SU-DHL-6 (cell line): Measurements from ENCODE around the gene PYGB.

Source experiments
- H2AFZ ChIP-seq: fragments of 200-600 bp; sonication (generic); 2 replicates; pipeline ENCODE4 v1.6.1; 2014; ENCODE audit warnings: low read depth, mild to moderate bottlenecking, moderate library complexity, mixed read lengths, antibody characterized with exemption, low read length; ENCODE audit not compliant: severe bottlenecking
- H3F3A ChIP-seq: fragments of 200-600 bp; shearing (Covaris generic); 2 replicates; pipeline ENCODE4 v1.6.0; 2016; ENCODE audit warnings: antibody characterized with exemption, mild to moderate bottlenecking; ENCODE audit not compliant: insufficient read depth
- H3K27ac ChIP-seq: fragments of 200-600 bp; sonication (generic); 2 replicates; pipeline ENCODE4 v1.5.1; 2016; ENCODE audit warnings: low read depth, mild to moderate bottlenecking, low read length, moderate library complexity, mixed read lengths
- H3K27me3 ChIP-seq: fragments of 200-600 bp; sonication (generic), shearing (Covaris generic); 2 replicates; pipeline ENCODE4 v1.6.0; 2014; ENCODE audit warnings: mild to moderate bottlenecking, low read length
- H3K36me3 ChIP-seq: fragments of 200-600 bp; sonication (generic); 2 replicates; pipeline ENCODE4 v1.6.1; 2014; ENCODE audit warnings: mild to moderate bottlenecking, low read length, mixed read lengths
- H3K4me2 ChIP-seq: fragments of 300-600, 200-600 bp; shearing (Covaris generic), sonication (generic); 2 replicates; pipeline ENCODE4 v1.6.0; 2014; ENCODE audit warnings: low read length, low read depth, mild to moderate bottlenecking; ENCODE audit not compliant: poor library complexity, severe bottlenecking
- H3K4me3 ChIP-seq: fragments of 200-600 bp; sonication (generic); 2 replicates; pipeline ENCODE4 v1.5.1; 2014; ENCODE audit warnings: antibody characterized with exemption, low read length, mild to moderate bottlenecking, mixed read lengths; ENCODE audit not compliant: insufficient read depth, poor library complexity, severe bottlenecking
- H3K79me2 ChIP-seq: fragments of 200-600 bp; sonication (generic); 2 replicates; pipeline ENCODE4 v1.6.1; 2014; ENCODE audit warnings: mild to moderate bottlenecking, low read length, moderate library complexity; ENCODE audit not compliant: insufficient read depth
- H3K9ac ChIP-seq: fragments of 200-600 bp; sonication (generic); 2 replicates; pipeline ENCODE4 v1.7.0; 2014; ENCODE audit warnings: mild to moderate bottlenecking, low read length
- H3K9me2 ChIP-seq: fragments of 200-600 bp; sonication (generic); replicated peaks from 2 replicates; pipeline ENCODE4 v1.6.1; 2014; ENCODE audit warnings: low read length; ENCODE audit not compliant: insufficient read depth
- H3K9me3 ChIP-seq: fragments of 200-600 bp; sonication (generic); 2 replicates; pipeline ENCODE4 v1.6.1; 2014; ENCODE audit warnings: low read length, mixed read lengths; ENCODE audit not compliant: insufficient read depth
- H4K20me1 ChIP-seq: fragments of 200-600 bp; sonication (generic); 2 replicates; pipeline ENCODE4 v1.6.1; 2014; ENCODE audit warnings: low read depth, mild to moderate bottlenecking, antibody characterized with exemption, low read length, moderate library complexity, mixed read lengths
- EZH2phosphoT487 ChIP-seq: fragments of 200-600 bp; sonication (generic), shearing (Covaris generic); conservative IDR thresholded peaks from 2 replicates; pipeline ENCODE4 v1.6.1; 2018; ENCODE audit warnings: mild to moderate bottlenecking, antibody characterized with exemption, low read length, moderate library complexity, mixed read lengths
- TF ChIP-seq, protein P1 (sequence below): fragments of 200-600 bp; sonication (generic); IDR thresholded peaks from one replicate; pipeline ENCODE4 v1.5.1; 2017; ENCODE audit warnings: antibody characterized with exemption, mild to moderate bottlenecking, low read length, moderate library complexity; ENCODE audit not compliant: insufficient read depth, poor library complexity, severe bottlenecking

PYGB gene

DNA sequence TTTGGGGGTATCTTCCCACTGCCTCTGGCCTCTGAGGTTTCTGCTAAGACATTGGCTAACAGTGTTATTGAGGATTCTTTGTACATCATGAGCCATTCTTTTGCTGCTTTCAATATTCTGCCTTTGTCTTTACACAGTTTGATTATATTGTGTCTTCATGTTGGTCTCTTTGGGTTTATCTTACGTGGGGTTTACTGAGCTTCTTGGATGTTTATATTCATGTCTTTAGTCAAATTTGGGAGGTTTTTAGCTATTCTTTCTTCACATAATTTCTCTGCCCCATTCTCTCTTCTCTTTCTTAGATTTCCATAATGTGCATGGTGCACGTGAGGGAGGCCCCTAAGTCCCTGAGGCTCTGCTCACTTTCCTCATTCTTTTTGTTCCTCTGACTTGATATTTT is 44.8 kb upstream of the PYGB start:
- Histone ChIP-seq H3K4me2 (no peak overlapping the region), H4K20me1 (no peaks in the 10 kb centered on the region), H3K36me3 (no peaks in the 10 kb centered on the region), H3K9me2 (no peaks in the 10 kb centered on the region), H3F3A (no peaks in the 10 kb centered on the region), H3K9ac (no peak overlapping the region), H3K9me3 (no peaks in the 10 kb centered on the region), H3K4me3 (no peak overlapping the region), H2AFZ (no peak overlapping the region), H3K27me3 (no peaks in the 10 kb centered on the region), H3K79me2 (no peaks in the 10 kb centered on the region), H3K27ac (no peak overlapping the region)
- TF ChIP-seq, protein P1, sequence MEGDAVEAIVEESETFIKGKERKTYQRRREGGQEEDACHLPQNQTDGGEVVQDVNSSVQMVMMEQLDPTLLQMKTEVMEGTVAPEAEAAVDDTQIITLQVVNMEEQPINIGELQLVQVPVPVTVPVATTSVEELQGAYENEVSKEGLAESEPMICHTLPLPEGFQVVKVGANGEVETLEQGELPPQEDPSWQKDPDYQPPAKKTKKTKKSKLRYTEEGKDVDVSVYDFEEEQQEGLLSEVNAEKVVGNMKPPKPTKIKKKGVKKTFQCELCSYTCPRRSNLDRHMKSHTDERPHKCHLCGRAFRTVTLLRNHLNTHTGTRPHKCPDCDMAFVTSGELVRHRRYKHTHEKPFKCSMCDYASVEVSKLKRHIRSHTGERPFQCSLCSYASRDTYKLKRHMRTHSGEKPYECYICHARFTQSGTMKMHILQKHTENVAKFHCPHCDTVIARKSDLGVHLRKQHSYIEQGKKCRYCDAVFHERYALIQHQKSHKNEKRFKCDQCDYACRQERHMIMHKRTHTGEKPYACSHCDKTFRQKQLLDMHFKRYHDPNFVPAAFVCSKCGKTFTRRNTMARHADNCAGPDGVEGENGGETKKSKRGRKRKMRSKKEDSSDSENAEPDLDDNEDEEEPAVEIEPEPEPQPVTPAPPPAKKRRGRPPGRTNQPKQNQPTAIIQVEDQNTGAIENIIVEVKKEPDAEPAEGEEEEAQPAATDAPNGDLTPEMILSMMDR = no peak
- no peak for TF ChIP-seq EZH2phosphoT487

DNA sequence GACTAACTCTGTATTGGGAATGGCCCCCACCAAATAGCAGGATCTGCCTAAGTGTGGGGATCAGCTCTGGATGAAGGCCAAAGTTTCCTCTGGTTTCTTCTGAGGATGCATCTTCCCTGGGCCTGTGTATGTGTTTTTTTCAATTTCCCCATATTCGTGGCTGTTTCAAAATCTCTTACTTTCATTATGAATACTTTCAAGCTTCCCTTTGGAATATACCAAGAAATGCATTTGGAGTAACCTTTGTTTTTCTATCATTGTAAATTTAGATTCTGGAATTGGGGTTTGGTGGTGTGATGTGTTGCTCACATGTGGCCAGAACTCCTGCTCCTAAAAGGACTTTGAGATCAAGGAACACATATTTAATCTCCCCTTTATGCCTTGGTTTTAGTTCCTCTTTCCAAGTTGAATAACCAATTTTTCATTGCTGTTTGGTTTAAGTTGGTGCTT is 44.0 kb upstream of the PYGB start:
- no peaks in the 10 kb centered on the region for H3K79me2 ChIP-seq
- H3K27ac ChIP-seq = no peak overlapping the region
- H4K20me1 ChIP-seq = no peaks in the 10 kb centered on the region
- H2AFZ ChIP-seq = no peak overlapping the region
- no peak overlapping the region for H3K4me3 ChIP-seq
- H3K4me2 ChIP-seq = no peak overlapping the region
- TF ChIP-seq EZH2phosphoT487 = no peak
- TF ChIP-seq, protein P1 = no peak
- no peaks in the 10 kb centered on the region for H3K9me3 ChIP-seq
- no peaks in the 10 kb centered on the region for H3F3A ChIP-seq
- H3K9ac ChIP-seq = no peak overlapping the region
- no peaks in the 10 kb centered on the region for H3K36me3 ChIP-seq
- no peaks in the 10 kb centered on the region for H3K27me3 ChIP-seq
- no peaks in the 10 kb centered on the region for H3K9me2 ChIP-seq

DNA sequence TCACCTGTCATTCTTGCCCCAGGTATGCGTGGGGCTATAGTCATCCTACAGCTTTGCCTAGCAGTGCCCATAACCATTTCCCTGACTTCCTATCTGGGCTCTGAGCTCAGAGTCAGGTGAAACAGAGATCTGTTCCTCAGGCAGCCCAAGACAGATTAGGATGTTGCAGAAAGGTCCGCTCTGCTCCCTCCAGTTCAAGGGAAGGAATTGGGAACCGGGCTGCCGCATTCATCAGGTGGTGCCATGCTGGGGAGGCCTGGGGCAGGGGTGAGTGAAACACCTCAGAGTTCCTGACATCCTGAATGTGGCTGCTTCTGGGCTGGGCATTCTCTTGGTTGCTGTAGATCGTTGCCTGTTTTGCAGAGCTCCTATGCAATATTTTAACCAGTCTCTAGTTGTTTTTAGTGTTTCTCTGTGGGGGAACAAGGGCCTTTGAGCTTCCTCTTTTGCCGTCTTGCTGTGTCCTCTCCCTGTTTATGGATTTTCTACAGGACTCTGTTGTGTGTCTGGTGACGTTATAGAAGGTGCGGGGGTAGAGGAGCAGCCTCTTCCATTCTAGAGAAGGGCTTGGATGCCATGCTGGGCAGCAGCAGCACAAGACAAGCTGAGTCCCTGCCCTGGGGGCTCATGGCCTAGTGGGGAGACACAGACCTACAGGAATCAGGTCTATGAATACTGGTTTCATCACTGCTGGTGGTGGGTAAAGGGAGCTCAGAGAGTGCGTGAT is 43.2 kb upstream of the PYGB start:
- H3K4me2 ChIP-seq = no peak overlapping the region
- no peaks in the 10 kb centered on the region for H4K20me1 ChIP-seq
- no peak overlapping the region for H3K27ac ChIP-seq
- H3K4me3 ChIP-seq = no peak overlapping the region
- no peaks in the 10 kb centered on the region for H3K79me2 ChIP-seq
- H3F3A ChIP-seq = no peaks in the 10 kb centered on the region
- H3K9me2 ChIP-seq = no peaks in the 10 kb centered on the region
- H3K9me3 ChIP-seq = no peaks in the 10 kb centered on the region
- H3K9ac ChIP-seq = no peak overlapping the region
- H3K36me3 ChIP-seq = no peaks in the 10 kb centered on the region
- TF ChIP-seq EZH2phosphoT487 = no peak
- TF ChIP-seq, protein P1 = no peak
- no peaks in the 10 kb centered on the region for H3K27me3 ChIP-seq
- H2AFZ ChIP-seq = no peak overlapping the region
